Stomach (tissue), 9 donors: ENCODE measurements around the gene TP53AIP1. TPM values are rescaled to one million over a fixed set of nuclear protein-coding genes. Genes with fewer than 3 reads are reported as not detected.
A peak's percentile ranks its signal among the peaks of the same experiment; 100 is the strongest.

ENCODE experiments used
- DNase-seq, 2 donors: peaks; one replicate each; pipeline versions ENCODE4 v3.0.0 to v3.0.0-alpha.2; 2013 to 2019
- H3K27ac ChIP-seq, 5 donors: fragments of 200-600 bp in 4 of 5; sonication (generic) in 4 of 5; one replicate each; pipeline ENCODE4 v1.5.1; 2013 to 2019; ENCODE audit warnings: mild to moderate bottlenecking in 1 of 5, moderate library complexity in 1 of 5
- H3K27me3 ChIP-seq, 3 donors: fragments of 200-600 bp; sonication (generic); one replicate each; pipeline ENCODE4 v1.5.1; 2017 to 2019; ENCODE audit warnings: mixed run types in 1 of 3
- H3K36me3 ChIP-seq, 4 donors: fragments of 200-600 bp; sonication (generic); 1 replicate in 3 of 4; 2 replicates in 1 of 4; pipeline ENCODE4 v1.5.1; 2016 to 2019
- H3K4me1 ChIP-seq, 4 donors: fragments of 200-600 bp; sonication (generic); one replicate each; pipeline ENCODE4 v1.5.1; 2016 to 2019
- H3K4me3 ChIP-seq, 4 donors: fragments of 200-600 bp; sonication (generic) in 3 of 4; one replicate each; pipeline ENCODE4 v1.5.1; 2016 to 2019; ENCODE audit warnings: mild to moderate bottlenecking in 1 of 4
- H3K9me3 ChIP-seq, 4 donors: fragments of 200-600 bp; sonication (generic); one replicate each; pipeline ENCODE4 v1.5.1; 2016 to 2019
- EP300 ChIP-seq: sonication (generic); formaldehyde crosslinking; IDR thresholded peaks from one replicate; pipeline ENCODE4 v1.6.1; 2017; ENCODE audit warnings: antibody characterized with exemption
- POLR2A ChIP-seq, 4 donors: fragments of 450-650 bp; IDR thresholded peaks; one replicate each; pipeline ENCODE4 v1.6.1; 2016; ENCODE audit warnings: antibody characterized with exemption in 4 of 4, control low read depth in 2 of 4, mild to moderate bottlenecking in 1 of 4, moderate library complexity in 1 of 4
- POLR2AphosphoS5 ChIP-seq, 3 donors: sonication (generic); formaldehyde crosslinking; IDR thresholded peaks; one replicate each; pipeline ENCODE4 v1.6.1; 2016; ENCODE audit warnings: antibody characterized with exemption in 3 of 3
- WGBS, 5 donors: extraction: QIAGEN DNeasy Blood & Tissue Kit in 3 of 5; methylation state at CpG; one replicate each; pipeline versions ENCODE4 v1.1.5 to v1.1.7; 2013 to 2018; 5-methylcytosine and 5-hydroxymethylcytosine counted together
- intact Hi-C: fragments of 100-400 bp; cut with DNase I; formaldehyde crosslinking; loops from one replicate; pipeline ENCODE4 v1.15.1; 2023; ENCODE audit warnings: low total_unique reads
- polyA plus RNA-seq, 3 donors: library from polyadenylated mRNA; stranded (reverse); fragments of 200-250 nt; gene quantifications; one replicate each; pipeline ENCODE4 v1.2.3, GENCODE V29; 2013
- total RNA-seq, 5 donors: library from RNA; depleted of rRNA; stranded (reverse); fragments of >200 nt; gene quantifications; one replicate each; pipeline versions ENCODE4 v1.1.0 to v1.2.3, GENCODE V29; 2014 to 2016
- TF ChIP-seq, protein P1 (sequence below), 7 experiments: fragments of 450-650 bp in 4 of 7; fragments of 200-600 bp in 3 of 7; sonication (generic) in 3 of 7; IDR thresholded peaks; one replicate each; pipeline ENCODE4 v1.5.1; 2016 to 2019; ENCODE audit warnings: antibody characterized with exemption in 7 of 7, control low read depth in 2 of 7, mild to moderate bottlenecking in 1 of 7
- donor health status: healthy with polysubstance abuse.
- donor health status: Bipolar disorder and iron deficiency.
- donor health status: healthy.

Gene TP53AIP1
- total and polyA plus RNA-seq, 8 donors = 22.4 TPM; not detected in 7

DNA sequence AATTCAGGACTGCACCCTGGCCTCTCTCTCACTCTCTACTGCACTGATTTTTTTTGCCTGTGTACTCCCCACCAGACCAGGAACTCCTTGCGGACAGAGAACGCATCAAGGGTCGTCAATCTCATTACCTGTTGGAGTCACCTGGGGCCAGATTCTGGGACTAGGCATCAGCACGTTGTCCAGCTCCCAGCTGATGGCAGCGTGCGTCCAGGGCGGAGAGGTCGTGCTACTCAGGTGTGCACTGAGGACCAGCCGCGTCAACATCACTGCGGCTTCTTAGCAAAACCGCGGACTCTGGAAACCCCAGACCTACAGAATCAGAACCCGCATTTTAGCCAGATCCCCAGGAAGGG, 38.4 kb downstream of the TP53AIP1 start:
- Histone ChIP-seq H3K27me3 (peaks cover 0 to 14% (median 0%) of the 10 kb centered on the region in 3 donors), H3K4me3 (no peak overlapping the region), H3K27ac (peak overlapping the region in 2 of 5 donors; percentile 80 to 85), H3K36me3 (no peaks in the 10 kb centered on the region), H3K9me3 (no peaks in the 10 kb centered on the region), H3K4me1 (peaks cover 24 to 52% (median 46%) of the 10 kb centered on the region in 4 donors)
- intact Hi-C loops = no loop called here
- DNase-seq = no peak
- WGBS, 5 donors = 75 to 89% (median 85%) methylated on average over 14 of the region's 14 CpGs
- TF ChIP-seq, protein P1, sequence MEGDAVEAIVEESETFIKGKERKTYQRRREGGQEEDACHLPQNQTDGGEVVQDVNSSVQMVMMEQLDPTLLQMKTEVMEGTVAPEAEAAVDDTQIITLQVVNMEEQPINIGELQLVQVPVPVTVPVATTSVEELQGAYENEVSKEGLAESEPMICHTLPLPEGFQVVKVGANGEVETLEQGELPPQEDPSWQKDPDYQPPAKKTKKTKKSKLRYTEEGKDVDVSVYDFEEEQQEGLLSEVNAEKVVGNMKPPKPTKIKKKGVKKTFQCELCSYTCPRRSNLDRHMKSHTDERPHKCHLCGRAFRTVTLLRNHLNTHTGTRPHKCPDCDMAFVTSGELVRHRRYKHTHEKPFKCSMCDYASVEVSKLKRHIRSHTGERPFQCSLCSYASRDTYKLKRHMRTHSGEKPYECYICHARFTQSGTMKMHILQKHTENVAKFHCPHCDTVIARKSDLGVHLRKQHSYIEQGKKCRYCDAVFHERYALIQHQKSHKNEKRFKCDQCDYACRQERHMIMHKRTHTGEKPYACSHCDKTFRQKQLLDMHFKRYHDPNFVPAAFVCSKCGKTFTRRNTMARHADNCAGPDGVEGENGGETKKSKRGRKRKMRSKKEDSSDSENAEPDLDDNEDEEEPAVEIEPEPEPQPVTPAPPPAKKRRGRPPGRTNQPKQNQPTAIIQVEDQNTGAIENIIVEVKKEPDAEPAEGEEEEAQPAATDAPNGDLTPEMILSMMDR (IDR thresholded peaks at IDR 0.05) = no peak
- TF ChIP-seq POLR2A (IDR thresholded peaks at IDR 0.05) = no peak
- no peak for TF ChIP-seq POLR2AphosphoS5 (IDR thresholded peaks at IDR 0.05)
- no peak for TF ChIP-seq EP300

DNA sequence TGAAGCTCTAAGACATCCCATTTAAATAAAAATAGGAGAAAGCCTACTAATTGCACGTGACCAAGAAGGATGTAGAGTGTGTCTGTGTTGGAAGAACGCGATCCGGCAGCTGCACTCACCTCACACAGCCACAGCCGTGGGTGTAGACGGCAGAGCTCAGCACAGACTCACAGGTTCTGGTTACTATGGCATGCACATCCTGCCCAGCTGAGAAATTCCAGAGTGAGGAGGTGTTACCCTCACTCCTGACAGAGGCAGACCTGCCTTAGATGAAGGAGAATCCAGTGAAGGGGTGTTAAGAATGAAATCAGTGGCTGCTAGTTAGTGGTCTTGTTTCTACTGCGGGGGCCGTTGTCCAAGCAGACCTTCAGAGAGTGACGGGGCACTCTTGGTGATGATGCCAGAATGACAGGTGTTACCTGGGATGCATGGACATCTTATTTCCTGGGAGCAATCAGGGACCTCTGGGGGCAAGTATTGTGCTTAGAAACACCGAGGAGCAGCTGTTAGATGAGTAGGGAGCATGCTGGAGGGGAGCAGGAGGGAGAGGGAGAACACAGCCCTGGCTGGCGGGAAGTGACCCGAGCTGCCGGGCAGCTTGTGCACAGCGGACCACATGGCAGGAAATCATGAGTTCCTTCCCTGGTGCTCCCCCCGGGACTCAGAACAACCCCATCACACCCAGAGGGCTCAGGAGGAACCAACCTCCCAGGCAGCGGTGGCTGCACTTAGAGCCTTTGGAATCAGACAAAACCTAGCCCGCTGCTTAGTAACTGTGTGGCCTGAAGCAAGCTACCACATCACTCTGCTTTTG, 39.2 kb downstream of the TP53AIP1 start:
- TF ChIP-seq, protein P1 (IDR thresholded peaks at IDR 0.05) = no peak
- TF ChIP-seq POLR2AphosphoS5 (IDR thresholded peaks at IDR 0.05) (no peak), EP300 (no peak), POLR2A (IDR thresholded peaks at IDR 0.05) (no peak)
- 69 to 82% (median 81%) methylated on average over 17 of the region's 17 CpGs for WGBS, 5 donors
- Histone ChIP-seq H3K4me3 (no peak overlapping the region), H3K36me3 (no peaks in the 10 kb centered on the region), H3K27me3 (peaks cover 0 to 14% (median 0%) of the 10 kb centered on the region in 3 donors), H3K4me1 (peaks cover 23 to 44% (median 38%) of the 10 kb centered on the region in 4 donors), H3K9me3 (no peaks in the 10 kb centered on the region), H3K27ac (peak overlapping the region in 1 of 5 donors; percentile 80)
- DNase-seq = no peak
- intact Hi-C loops = no loop called here

DNA sequence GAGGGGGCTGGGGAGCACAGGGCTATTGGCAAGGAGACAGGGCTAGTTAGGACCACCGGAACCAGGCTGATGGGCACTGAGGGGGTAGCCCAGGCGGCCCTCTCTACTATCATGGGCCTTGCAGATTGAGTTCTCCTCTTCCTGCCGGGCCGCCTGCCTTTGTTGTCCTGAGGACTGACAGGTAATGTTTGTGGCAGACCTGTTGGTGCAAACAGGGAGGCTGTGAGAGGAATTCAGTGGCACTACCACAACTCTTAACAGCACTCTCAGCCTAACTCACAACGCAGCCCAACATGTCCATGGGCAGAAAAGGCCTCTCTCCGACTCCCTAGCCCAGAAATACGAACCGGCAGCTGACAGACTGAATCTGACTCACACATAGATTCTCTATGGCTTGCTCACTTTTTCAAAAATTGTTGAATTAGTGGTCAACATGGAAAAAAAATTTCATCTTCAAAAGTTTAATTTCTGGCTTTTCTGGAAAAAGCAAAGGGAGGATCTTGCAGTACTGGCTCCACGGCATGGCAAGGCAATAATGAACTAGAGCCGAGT, 40.1 kb downstream of the TP53AIP1 start:
- Histone ChIP-seq H3K4me3 (no peak overlapping the region), H3K9me3 (no peaks in the 10 kb centered on the region), H3K4me1 (peaks cover 18 to 39% (median 31%) of the 10 kb centered on the region in 4 donors), H3K27ac (no peak overlapping the region), H3K27me3 (peaks cover 0 to 14% (median 0%) of the 10 kb centered on the region in 3 donors), H3K36me3 (no peaks in the 10 kb centered on the region)
- DNase-seq = no peak
- WGBS, 5 donors = 84 to 98% (median 93%) methylated on average over 6 to 10 of the region's 10 CpGs
- TF ChIP-seq, protein P1 (IDR thresholded peaks at IDR 0.05) = no peak
- no peak for TF ChIP-seq EP300
- TF ChIP-seq POLR2AphosphoS5 (IDR thresholded peaks at IDR 0.05) = no peak
- no peak for TF ChIP-seq POLR2A (IDR thresholded peaks at IDR 0.05)
- intact Hi-C loops = no loop called here

DNA sequence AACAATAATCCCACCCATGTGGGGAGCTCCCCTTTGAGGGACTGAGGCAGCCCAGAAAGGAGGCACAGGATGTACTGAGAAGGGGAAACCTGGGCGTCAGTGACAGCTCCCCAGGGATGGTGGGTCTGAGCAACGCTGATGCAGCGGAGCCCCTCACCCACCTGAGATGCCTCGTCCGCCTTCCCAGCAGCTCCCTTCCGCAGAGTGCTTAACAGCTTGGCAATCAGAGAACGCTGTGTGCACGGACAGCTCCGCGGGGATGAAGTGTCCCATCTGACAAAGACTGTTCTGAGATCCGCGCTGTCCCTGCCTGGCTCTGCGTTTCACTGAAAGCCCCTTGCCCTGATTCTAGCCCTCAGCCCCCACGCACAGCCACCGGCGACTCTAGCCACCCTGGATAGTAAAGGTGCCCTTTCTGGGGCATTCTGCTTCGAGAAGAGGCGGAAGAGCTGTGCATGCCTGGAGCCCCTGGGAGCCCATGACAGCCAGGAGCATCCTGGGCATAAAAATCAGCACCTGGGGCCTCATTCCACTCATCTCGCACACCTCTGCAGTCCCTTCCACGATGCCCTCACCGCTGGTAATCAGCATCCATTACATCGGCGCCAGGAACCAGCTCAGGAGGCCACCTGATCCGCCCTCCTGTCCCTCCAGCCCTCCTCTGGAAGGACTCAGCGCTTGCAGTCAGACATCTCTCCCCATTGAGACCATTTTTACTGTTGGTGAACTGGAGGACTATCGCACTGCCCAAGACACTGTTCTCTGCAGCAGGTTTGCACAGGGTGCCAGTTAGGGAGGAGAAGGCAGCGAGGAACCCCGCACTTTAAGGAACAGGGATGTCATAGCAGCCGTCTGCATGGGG, 40.8 kb downstream of the TP53AIP1 start:
- Histone ChIP-seq H3K36me3 (no peaks in the 10 kb centered on the region), H3K4me3 (no peak overlapping the region), H3K9me3 (no peaks in the 10 kb centered on the region), H3K27me3 (peaks cover 0 to 14% (median 0%) of the 10 kb centered on the region in 3 donors), H3K27ac (no peak overlapping the region), H3K4me1 (peaks cover 18 to 39% (median 29%) of the 10 kb centered on the region in 4 donors)
- WGBS, 5 donors = 78 to 91% (median 88%) methylated on average over 29 of the region's 29 CpGs
- intact Hi-C loops = no loop called here
- DNase-seq = no peak
- TF ChIP-seq EP300 (no peak), POLR2AphosphoS5 (IDR thresholded peaks at IDR 0.05) (no peak), POLR2A (IDR thresholded peaks at IDR 0.05) (no peak)
- TF ChIP-seq, protein P1 (IDR thresholded peaks at IDR 0.05) = no peak
